Measurements from ENCODE around the gene E2F8. TPM values are rescaled to one million over a fixed set of nuclear protein-coding genes. Genes with fewer than 3 reads are reported as not detected.

E2F8 gene
- total RNA-seq = 1.0 and 2.6 TPM in 2 replicates

GRCh38 chr11:19240420-19241259, at the start of gene E2F8:
E2F8 (minus strand) TSS chr11:19240945; CDS start chr11:19240121, 824 bp downstream.

GRCh38 chr11:19201737-19202605, 38.8 kb downstream of the E2F8 start, which contains the start of gene CSRP3:
CSRP3 (minus strand) TSS chr11:19201983; CDS start chr11:19192448, 9,535 bp downstream.

Other genes with a start within 250 kb of the E2F8 start
- gene MRGPRX2, start 180.2 kb downstream of the E2F8 start, total RNA-seq = not detected in 2 replicates
- gene ZDHHC13, start 123.8 kb downstream of the E2F8 start, total RNA-seq = 42.7 and 55.0 TPM in 2 replicates
- gene CSRP3, start 39.0 kb downstream of the E2F8 start, total RNA-seq = not detected in 2 replicates